Ovary (tissue), 9 donors: ENCODE data around the gene RFX4. TPM values are rescaled to one million over a fixed set of nuclear protein-coding genes. Genes with fewer than 3 reads are reported as not detected.
"Not testable (repeated sequence)": the region's sequence is repeated elsewhere in the genome, so short reads cannot be mapped to it uniquely, and the experiment has no call there.

Experiments
- DNase-seq, 5 donors: peaks; one replicate each; pipeline ENCODE4 v3.0.0-alpha.2; 2019 to 2020
- H3K27ac ChIP-seq, 2 donors: fragments of 200-600 bp; one replicate each; pipeline versions ENCODE4 v1.5.1 to v1.8.0; 2019 to 2022
- H3K27me3 ChIP-seq: fragments of 200-600 bp; one replicate; pipeline ENCODE4 v1.8.0; 2022
- H3K36me3 ChIP-seq: fragments of 200-600 bp; sonication (generic); one replicate; pipeline ENCODE4 v1.5.1; 2019
- H3K4me1 ChIP-seq: one replicate; pipeline ENCODE4 v1.8.1; 2013; ENCODE audit warnings: mild to moderate bottlenecking, moderate library complexity; ENCODE audit not compliant: insufficient read depth
- H3K4me3 ChIP-seq: fragments of 200-600 bp; sonication (generic); one replicate; pipeline ENCODE4 v1.5.1; 2017
- H3K9me3 ChIP-seq, 2 donors: fragments of 200-600 bp in 1 of 2; sonication (generic) in 1 of 2; one replicate each; pipeline versions ENCODE4 v1.5.1 to v1.8.1; 2013 to 2019; ENCODE audit warnings: mild to moderate bottlenecking in 1 of 2, moderate library complexity in 1 of 2
- CTCF ChIP-seq, 3 donors: fragments of 450-650 bp in 2 of 3; fragments of 200-600 bp in 1 of 3; IDR thresholded peaks; one replicate each; pipeline versions ENCODE4 v1.5.1 to v1.8.0; 2016 to 2022; ENCODE audit warnings: antibody characterized with exemption in 3 of 3, mild to moderate bottlenecking in 1 of 3
- EP300 ChIP-seq: sonication (generic); formaldehyde crosslinking; IDR thresholded peaks from one replicate; pipeline ENCODE4 v1.6.1; 2017; ENCODE audit warnings: antibody characterized with exemption
- POLR2A ChIP-seq: fragments of 450-650 bp; IDR thresholded peaks from one replicate; pipeline ENCODE4 v1.6.1; 2017; ENCODE audit warnings: antibody characterized with exemption, mild to moderate bottlenecking, moderate library complexity
- WGBS, 3 donors: extraction: QIAGEN DNeasy Blood & Tissue Kit in 1 of 3; methylation state at CpG; one replicate each; pipeline versions ENCODE4 v1.1.5 to v1.1.7; 2013 to 2017; 5-methylcytosine and 5-hydroxymethylcytosine counted together
- intact Hi-C, 4 donors: fragments of 100-400 bp; cut with DNase I; formaldehyde crosslinking; loops; one replicate each; pipeline versions ENCODE4 v1.11.0 to v1.15.1; 2022 to 2023
- polyA plus RNA-seq, 2 donors: library from polyadenylated mRNA; stranded (reverse); fragments of 200-250 nt in 1 of 2; fragments of 350-450 nt in 1 of 2; fragmentation: Illumina TruSeq in 1 of 2; extraction: RNeasy Lipid Tissue Mini Kit (QIAGEN cat#74804) in 1 of 2; gene quantifications; one replicate each; pipeline ENCODE4 v1.2.3, GENCODE V29; 2013 to 2014
- total RNA-seq, 7 donors: library from RNA; depleted of rRNA in 2 of 7; stranded (reverse); fragments of >200 nt in 2 of 7; fragmentation: NEBNext Ultra II Directional in 3 of 7; extraction: Animal tissue kit (Norgen Biotek cat#: 25700) in 3 of 7; gene quantifications; one replicate each; pipeline versions ENCODE4 v1.1.0 to v1.2.4, GENCODE V29; 2016 to 2023
- donor health status: DM: no; HTN: no; CAD: no; lungs with moderate emphysema.
- donor health status: DM: no; HTN: no; CAD: no.
- donor health status: Bipolar disorder and iron deficiency.
- donor health status: DM: yes; HTN: yes; CAD: no.
- donor health status: DM: no; HTN: no; CAD: no.
- donor health status: DM: yes; HTN: yes; CAD: no.

The RFX4 gene
- total and polyA plus RNA-seq, 9 donors, result 0.30 TPM; not detected in 8

GRCh38 chr12:106721915-106722314 lies 139.1 kb downstream of the RFX4 start:
- no peak for DNase-seq

GRCh38 chr12:106722837-106723236 lies 140.0 kb downstream of the RFX4 start:
- Histone ChIP-seq H3K9me3 (no peaks in the 10 kb centered on the region), H3K36me3 (no peaks in the 10 kb centered on the region), H3K27me3 (no peaks in the 10 kb centered on the region), H3K27ac (no peak overlapping the region), H3K4me3 (no peak overlapping the region), H3K4me1 (no peaks in the 10 kb centered on the region)
- DNase-seq, result no peak
- no peak for TF ChIP-seq CTCF (IDR thresholded peaks at IDR 0.05)
- TF ChIP-seq EP300, result no peak
- TF ChIP-seq POLR2A, result no peak
- 41 to 50% (median 47%) methylated on average over 3 of the region's 3 CpGs for WGBS, 3 donors
- intact Hi-C loops, result no loop called here

More at GRCh38 chr12:106721915-106722314, 139.1 kb downstream of the RFX4 start:
- TF ChIP-seq CTCF (IDR thresholded peaks at IDR 0.05) (no peak), EP300 (no peak), POLR2A (no peak)
- Histone ChIP-seq H3K27me3 (no peaks in the 10 kb centered on the region), H3K4me1 (no peaks in the 10 kb centered on the region), H3K27ac (no peak overlapping the region), H3K9me3 (no peaks in the 10 kb centered on the region), H3K4me3 (no peak overlapping the region), H3K36me3 (no peaks in the 10 kb centered on the region)
- 77 to 84% (median 78%) methylated on average over 1 of the region's 1 CpG for WGBS, 3 donors
- intact Hi-C loops, result no loop called here

- no peak for DNase-seq
- Histone ChIP-seq H3K4me3 (no peak overlapping the region), H3K27ac (no peak overlapping the region), H3K36me3 (no peaks in the 10 kb centered on the region), H3K4me1 (no peaks in the 10 kb centered on the region), H3K9me3 (no peaks in the 10 kb centered on the region), H3K27me3 (no peaks in the 10 kb centered on the region)
- TF ChIP-seq CTCF (IDR thresholded peaks at IDR 0.05) (no peak), POLR2A (no peak), EP300 (no peak)
- 86 to 91% (median 90%) methylated on average over 3 of the region's 3 CpGs for WGBS, 3 donors
- intact Hi-C loops, result no loop called here
Observed at GRCh38 chr12:106723416-106723815, 140.6 kb downstream of the RFX4 start.

GRCh38 chr12:106724116-106724515 lies 141.3 kb downstream of the RFX4 start:
- Histone ChIP-seq H3K4me1 (no peaks in the 10 kb centered on the region), H3K4me3 (no peak overlapping the region), H3K36me3 (no peaks in the 10 kb centered on the region), H3K27me3 (no peaks in the 10 kb centered on the region), H3K9me3 (no peaks in the 10 kb centered on the region), H3K27ac (no peak overlapping the region)
- 96 to 97% (median 96%) methylated on average over 1 of the region's 1 CpG for WGBS, 3 donors
- intact Hi-C loops, result no loop called here
- TF ChIP-seq POLR2A, result no peak
- no peak for TF ChIP-seq EP300
- no peak for TF ChIP-seq CTCF (IDR thresholded peaks at IDR 0.05)
- no peak for DNase-seq

GRCh38 chr12:106724934-106725333 lies 142.1 kb downstream of the RFX4 start:
- DNase-seq, result no peak
- TF ChIP-seq EP300 (no peak), POLR2A (no peak), CTCF (IDR thresholded peaks at IDR 0.05) (no peak)
- Histone ChIP-seq H3K27ac (no peak overlapping the region), H3K27me3 (no peaks in the 10 kb centered on the region), H3K4me3 (no peak overlapping the region), H3K9me3 (no peaks in the 10 kb centered on the region), H3K4me1 (no peaks in the 10 kb centered on the region), H3K36me3 (no peaks in the 10 kb centered on the region)
- intact Hi-C loops, result no loop called here
- 83 to 89% (median 87%) methylated on average over 6 of the region's 6 CpGs for WGBS, 3 donors

GRCh38 chr12:106726603-106727202 lies 143.9 kb downstream of the RFX4 start:
- H3K27ac ChIP-seq, DNase-seq, H3K36me3 ChIP-seq, H3K27me3 ChIP-seq, intact Hi-C loops, H3K4me3 ChIP-seq, H3K9me3 ChIP-seq, H3K4me1 ChIP-seq: not testable (repeated sequence)
- 82 to 88% (median 87%) methylated on average over 5 of the region's 5 CpGs for WGBS, 3 donors
